GM23338 (cell line): ENCODE data around the gene COQ3. TPM values are rescaled to one million over a fixed set of nuclear protein-coding genes. Genes with fewer than 3 reads are reported as not detected.

Experiments used
- ATAC-seq: fragments of 200-7000 bp; cut with Tn5 transposase; 3 replicates; pipeline ENCODE4 v1.9.1; 2020
- DNase-seq: peaks from one replicate; pipeline ENCODE4 v3.0.0-alpha.2; 2015; ENCODE audit warnings: low spot score
- H2AFZ ChIP-seq: fragments of 200-600 bp; sonication (generic); 2 replicates; pipeline ENCODE4 v1.8.0; 2016; ENCODE audit warnings: antibody characterized with exemption, mild to moderate bottlenecking, moderate library complexity
- H3F3A ChIP-seq: fragments of 200-600 bp; sonication (generic); replicated peaks from 2 replicates; pipeline ENCODE4 v1.8.0; 2017; ENCODE audit warnings: antibody characterized with exemption, mixed run types, low read depth
- H3K27ac ChIP-seq: fragments of 200-600 bp; sonication (generic); 2 replicates; pipeline ENCODE4 v1.6.1; 2016; ENCODE audit warnings: low read depth
- H3K27me3 ChIP-seq: fragments of 200-600 bp; sonication (generic); 2 replicates; pipeline ENCODE4 v1.8.0; 2016; ENCODE audit warnings: mild to moderate bottlenecking, mixed run types, moderate library complexity; ENCODE audit not compliant: insufficient read depth
- H3K36me3 ChIP-seq: fragments of 200-600 bp; sonication (generic); 2 replicates; pipeline ENCODE4 v1.8.0; 2016; ENCODE audit warnings: mild to moderate bottlenecking; ENCODE audit not compliant: insufficient read depth
- H3K4me1 ChIP-seq: fragments of 200-600 bp; sonication (generic); 2 replicates; pipeline ENCODE4 v1.8.0; 2016; ENCODE audit warnings: mild to moderate bottlenecking, moderate library complexity; ENCODE audit not compliant: insufficient read depth
- H3K4me2 ChIP-seq: fragments of 200-600 bp; sonication (generic); 2 replicates; pipeline ENCODE4 v1.7.1; 2017; ENCODE audit warnings: mixed run types
- H3K4me3 ChIP-seq: fragments of 200-600 bp; sonication (generic); 2 replicates; pipeline ENCODE4 v1.6.1; 2016; ENCODE audit warnings: mixed run types
- H3K79me2 ChIP-seq: fragments of 200-600 bp; sonication (generic); replicated peaks from 2 replicates; pipeline ENCODE4 v1.8.0; 2017; ENCODE audit warnings: mild to moderate bottlenecking; ENCODE audit not compliant: insufficient read depth
- H3K9me2 ChIP-seq: fragments of 200-600 bp; sonication (generic); 2 replicates; pipeline ENCODE4 v1.8.0; 2017; ENCODE audit not compliant: insufficient read depth
- H4K20me1 ChIP-seq: fragments of 200-600 bp; sonication (generic); replicated peaks from 2 replicates; pipeline ENCODE4 v1.8.0; 2017; ENCODE audit warnings: mild to moderate bottlenecking; ENCODE audit not compliant: insufficient read depth
- H3K27ac Mint-ChIP-seq: 2 replicates; pipeline ENCODE4 v1.8.0; 2020; ENCODE audit warnings: inconsistent platforms, mild to moderate bottlenecking, moderate library complexity, mixed read lengths
- H3K27me3 Mint-ChIP-seq: 3 replicates; pipeline ENCODE4 v1.8.0; 2022; ENCODE audit warnings: low read depth, mild to moderate bottlenecking, moderate library complexity, mixed read lengths, inconsistent platforms; ENCODE audit not compliant: insufficient read depth, poor library complexity
- H3K36me3 Mint-ChIP-seq: 3 replicates; pipeline ENCODE4 v1.8.0; 2021; ENCODE audit warnings: low read depth, mild to moderate bottlenecking, inconsistent platforms, moderate library complexity, mixed read lengths
- H3K4me1 Mint-ChIP-seq: 3 replicates; pipeline ENCODE4 v1.8.0; 2020; ENCODE audit warnings: mild to moderate bottlenecking, inconsistent platforms, mixed read lengths
- H3K4me3 Mint-ChIP-seq: 3 replicates; pipeline ENCODE4 v1.8.0; 2021; ENCODE audit warnings: moderate library complexity, mild to moderate bottlenecking, inconsistent platforms, mixed read lengths
- H3K9me3 Mint-ChIP-seq: 3 replicates; pipeline ENCODE4 v1.8.0; 2020; ENCODE audit warnings: moderate library complexity, mild to moderate bottlenecking, inconsistent platforms, mixed read lengths
- CREB1 ChIP-seq: fragments of 250-450 bp; sonication (Bioruptor Pico); IDR thresholded peaks from 2 replicates; pipeline ENCODE4 v1.5.0; 2020; ENCODE audit warnings: low read depth, mild to moderate bottlenecking, moderate library complexity
- CTCF ChIP-seq, 2 experiments: fragments of 200-600 bp in 1 of 2; sonication (generic) in 1 of 2; conservative IDR thresholded peaks; 2 replicates each; pipeline versions ENCODE4 v1.5.1 to v1.6.1; 2016 to 2017; ENCODE audit warnings: antibody characterized with exemption in 2 of 2, low read depth in 2 of 2, mild to moderate bottlenecking in 2 of 2, moderate library complexity in 1 of 2
- ETS1 ChIP-seq: IDR thresholded peaks from 2 replicates; pipeline ENCODE4 v1.6.1; 2016; ENCODE audit warnings: antibody characterized with exemption
- EZH2 ChIP-seq: fragments of 200-600 bp; sonication (generic); IDR thresholded peaks from one replicate; pipeline ENCODE4 v1.8.0; 2017; ENCODE audit warnings: antibody characterized with exemption, mild to moderate bottlenecking, low read depth; ENCODE audit not compliant: unreplicated experiment
- EZH2phosphoT487 ChIP-seq: fragments of 200-600 bp; sonication (generic); IDR thresholded peaks from one replicate; pipeline ENCODE4 v1.8.1; 2018; ENCODE audit warnings: antibody characterized with exemption; ENCODE audit not compliant: unreplicated experiment
- JUNB ChIP-seq: IDR thresholded peaks from one replicate; pipeline ENCODE4 v1.6.1; 2016; ENCODE audit warnings: antibody characterized with exemption; ENCODE audit not compliant: unreplicated experiment
- POLR2AphosphoS5 ChIP-seq: IDR thresholded peaks from 2 replicates; pipeline ENCODE4 v1.6.1; 2016; ENCODE audit warnings: antibody characterized with exemption, low read depth
- STAT1 ChIP-seq: IDR thresholded peaks from one replicate; pipeline ENCODE4 v1.6.1; 2016; ENCODE audit warnings: antibody characterized with exemption; ENCODE audit not compliant: unreplicated experiment
- ZNF114 ChIP-seq: fragments of 250-450 bp; sonication (Bioruptor Pico); IDR thresholded peaks from 2 replicates; pipeline ENCODE4 v1.5.0; 2020; ENCODE audit warnings: mild to moderate bottlenecking, moderate library complexity
- ZNF331 ChIP-seq: fragments of 250-450 bp; sonication (Bioruptor Pico); IDR thresholded peaks from 2 replicates; pipeline ENCODE4 v1.5.0; 2020; ENCODE audit warnings: low read depth, mild to moderate bottlenecking, moderate library complexity
- ZNF462 ChIP-seq: fragments of 250-450 bp; sonication (Bioruptor Pico); IDR thresholded peaks from 2 replicates; pipeline ENCODE4 v1.5.0; 2020; ENCODE audit warnings: mild to moderate bottlenecking, moderate library complexity
- polyA plus RNA-seq: library from polyadenylated mRNA; unstranded; fragments of >200 nt; fragmentation: Nextera tagmentation; extraction: Ambion mirVana; gene quantifications from 2 replicates; pipeline ENCODE4 v1.2.1, GENCODE V29; 2016
- total RNA-seq: library from RNA; depleted of rRNA; stranded (reverse); fragments of >200 nt; shearing (Covaris generic); gene quantifications from 2 replicates; pipeline ENCODE4 v1.2.3, GENCODE V29; 2014

The COQ3 gene
- total and polyA plus RNA-seq, 2 experiments from 2014 or later: 11.8 to 22.5 TPM

GRCh38 chr6:99407076-99407475 lies 13.1 kb upstream of the COQ3 start:
- H3F3A ChIP-seq: no peaks in the 10 kb centered on the region
- no peaks in the 10 kb centered on the region for H3K9me3 Mint-ChIP-seq
- peaks cover 70% of the 10 kb centered on the region for H3K36me3 ChIP-seq
- H3K27ac ChIP-seq: no peak overlapping the region
- no peak overlapping the region for H3K4me3 Mint-ChIP-seq
- no peak overlapping the region for H3K4me2 ChIP-seq
- H3K4me3 ChIP-seq: no peak overlapping the region
- H3K36me3 Mint-ChIP-seq: peaks cover 82% of the 10 kb centered on the region
- H3K27me3 Mint-ChIP-seq: no peaks in the 10 kb centered on the region
- no peak for ATAC-seq
- no peaks in the 10 kb centered on the region for H3K9me2 ChIP-seq
- DNase-seq: no peak
- H2AFZ ChIP-seq: no peak overlapping the region
- H3K79me2 ChIP-seq: peaks cover 21% of the 10 kb centered on the region; the same call in 1 of the 2 replicates
- no peak overlapping the region for H3K27ac Mint-ChIP-seq
- no peaks in the 10 kb centered on the region for H3K4me1 ChIP-seq
- TF ChIP-seq ZNF114 (CRISPR knock-in tag): no peak
- H4K20me1 ChIP-seq: peaks cover 12% of the 10 kb centered on the region; the same call in 1 of the 2 replicates
- H3K27me3 ChIP-seq: no peaks in the 10 kb centered on the region
- no peaks in the 10 kb centered on the region for H3K4me1 Mint-ChIP-seq

- H3K27ac Mint-ChIP-seq: no peak overlapping the region
- Histone ChIP-seq H4K20me1 (peaks cover 3% of the 10 kb centered on the region; the same call in 1 of the 2 replicates), H3K79me2 (no peaks in the 10 kb centered on the region), H3K4me3 (no peak overlapping the region), H3K36me3 (peaks cover 72% of the 10 kb centered on the region), H2AFZ (no peak overlapping the region), H3K4me1 (no peaks in the 10 kb centered on the region), H3K9me2 (no peaks in the 10 kb centered on the region), H3F3A (0 out of 2 replicates have a peak, but pooled peaks cover 4% of the 10 kb centered on the region), H3K27ac (no peak overlapping the region), H3K27me3 (no peaks in the 10 kb centered on the region), H3K4me2 (no peak overlapping the region)
- no peak overlapping the region for H3K4me3 Mint-ChIP-seq
- H3K27me3 Mint-ChIP-seq: peaks cover 2% of the 10 kb centered on the region
- no peaks in the 10 kb centered on the region for H3K9me3 Mint-ChIP-seq
- DNase-seq: no peak
- H3K36me3 Mint-ChIP-seq: peaks cover 79% of the 10 kb centered on the region
- H3K4me1 Mint-ChIP-seq: no peaks in the 10 kb centered on the region; the same call in 2 of the 3 replicates
- no peak for ATAC-seq
- no peak for TF ChIP-seq CTCF (conservative IDR thresholded peaks at IDR 0.05; ENCODE audit: low read depth in 2 of 2)
- TF ChIP-seq POLR2AphosphoS5: no peak
- TF ChIP-seq ZNF462 (CRISPR knock-in tag): no peak
- no peak for TF ChIP-seq EZH2
- TF ChIP-seq ZNF114 (CRISPR knock-in tag): no peak
- no peak for TF ChIP-seq STAT1
- TF ChIP-seq EZH2phosphoT487: no peak
- no peak for TF ChIP-seq JUNB
- no peak for TF ChIP-seq ZNF331 (CRISPR knock-in tag)
- no peak for TF ChIP-seq ETS1
- no peak for TF ChIP-seq CREB1
Measured at GRCh38 chr6:99402448-99402847, 8.5 kb upstream of the COQ3 start.
